Panc1 (cell line): ENCODE data around the gene TNIP2.

ENCODE experiments used
- SIN3A ChIP-seq: IDR thresholded peaks from 2 replicates; pipeline ENCODE4 v1.6.1; 2012; ENCODE audit warnings: low read depth, mild to moderate bottlenecking, low read length, moderate library complexity, borderline replicate concordance; ENCODE audit not compliant: insufficient read depth
- TF ChIP-seq, protein P1 (sequence below): fragments of 450-650 bp; IDR thresholded peaks from 2 replicates; pipeline ENCODE4 v1.5.1; 2017; ENCODE audit warnings: mild to moderate bottlenecking

DNA sequence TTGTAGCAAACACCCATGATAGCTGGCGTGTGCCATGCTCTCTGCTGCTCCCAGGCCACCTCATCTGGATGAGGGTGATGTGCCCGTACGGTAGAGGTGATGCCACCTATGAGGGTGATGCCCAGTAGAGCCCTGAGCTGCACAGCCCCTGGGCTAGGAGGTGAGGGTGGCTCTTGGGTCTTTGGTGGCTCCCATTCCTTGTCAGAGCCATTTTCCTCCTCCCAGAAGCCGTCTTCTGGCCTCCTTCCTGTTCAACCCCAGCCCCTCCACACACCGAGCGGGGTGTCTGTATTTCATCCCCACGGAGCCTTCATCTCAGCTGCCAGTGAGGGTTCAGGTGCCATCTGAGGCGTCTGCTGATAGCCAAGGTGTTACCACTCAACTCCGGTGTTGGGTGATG lies 12.0 kb upstream of the TNIP2 start:
- no peak for TF ChIP-seq SIN3A
- TF ChIP-seq, protein P1, sequence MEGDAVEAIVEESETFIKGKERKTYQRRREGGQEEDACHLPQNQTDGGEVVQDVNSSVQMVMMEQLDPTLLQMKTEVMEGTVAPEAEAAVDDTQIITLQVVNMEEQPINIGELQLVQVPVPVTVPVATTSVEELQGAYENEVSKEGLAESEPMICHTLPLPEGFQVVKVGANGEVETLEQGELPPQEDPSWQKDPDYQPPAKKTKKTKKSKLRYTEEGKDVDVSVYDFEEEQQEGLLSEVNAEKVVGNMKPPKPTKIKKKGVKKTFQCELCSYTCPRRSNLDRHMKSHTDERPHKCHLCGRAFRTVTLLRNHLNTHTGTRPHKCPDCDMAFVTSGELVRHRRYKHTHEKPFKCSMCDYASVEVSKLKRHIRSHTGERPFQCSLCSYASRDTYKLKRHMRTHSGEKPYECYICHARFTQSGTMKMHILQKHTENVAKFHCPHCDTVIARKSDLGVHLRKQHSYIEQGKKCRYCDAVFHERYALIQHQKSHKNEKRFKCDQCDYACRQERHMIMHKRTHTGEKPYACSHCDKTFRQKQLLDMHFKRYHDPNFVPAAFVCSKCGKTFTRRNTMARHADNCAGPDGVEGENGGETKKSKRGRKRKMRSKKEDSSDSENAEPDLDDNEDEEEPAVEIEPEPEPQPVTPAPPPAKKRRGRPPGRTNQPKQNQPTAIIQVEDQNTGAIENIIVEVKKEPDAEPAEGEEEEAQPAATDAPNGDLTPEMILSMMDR = no peak
